GM21717 (cell line): Measurements from ENCODE around the gene PTH2R.
"Not testable (repeated sequence)": the region's sequence is repeated elsewhere in the genome, so short reads cannot be mapped to it uniquely, and the experiment has no call there.

Source experiments
- ATAC-seq: cut with Tn5 transposase; IDR thresholded peaks from one replicate; pipeline ENCODE4 v1.9.1; 2021; ENCODE audit warnings: mild to moderate bottlenecking, moderate library complexity; ENCODE audit not compliant: unreplicated experiment

Gene PTH2R, protein sequence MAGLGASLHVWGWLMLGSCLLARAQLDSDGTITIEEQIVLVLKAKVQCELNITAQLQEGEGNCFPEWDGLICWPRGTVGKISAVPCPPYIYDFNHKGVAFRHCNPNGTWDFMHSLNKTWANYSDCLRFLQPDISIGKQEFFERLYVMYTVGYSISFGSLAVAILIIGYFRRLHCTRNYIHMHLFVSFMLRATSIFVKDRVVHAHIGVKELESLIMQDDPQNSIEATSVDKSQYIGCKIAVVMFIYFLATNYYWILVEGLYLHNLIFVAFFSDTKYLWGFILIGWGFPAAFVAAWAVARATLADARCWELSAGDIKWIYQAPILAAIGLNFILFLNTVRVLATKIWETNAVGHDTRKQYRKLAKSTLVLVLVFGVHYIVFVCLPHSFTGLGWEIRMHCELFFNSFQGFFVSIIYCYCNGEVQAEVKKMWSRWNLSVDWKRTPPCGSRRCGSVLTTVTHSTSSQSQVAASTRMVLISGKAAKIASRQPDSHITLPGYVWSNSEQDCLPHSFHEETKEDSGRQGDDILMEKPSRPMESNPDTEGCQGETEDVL

GRCh38 chr2:208406474-208407451, at the start of gene PTH2R:
TSS of gene PTH2R (plus strand) at chr2:208406792. CDS start at chr2:208407044, 252 bp downstream.
- ATAC-seq, result no peak

DNA sequence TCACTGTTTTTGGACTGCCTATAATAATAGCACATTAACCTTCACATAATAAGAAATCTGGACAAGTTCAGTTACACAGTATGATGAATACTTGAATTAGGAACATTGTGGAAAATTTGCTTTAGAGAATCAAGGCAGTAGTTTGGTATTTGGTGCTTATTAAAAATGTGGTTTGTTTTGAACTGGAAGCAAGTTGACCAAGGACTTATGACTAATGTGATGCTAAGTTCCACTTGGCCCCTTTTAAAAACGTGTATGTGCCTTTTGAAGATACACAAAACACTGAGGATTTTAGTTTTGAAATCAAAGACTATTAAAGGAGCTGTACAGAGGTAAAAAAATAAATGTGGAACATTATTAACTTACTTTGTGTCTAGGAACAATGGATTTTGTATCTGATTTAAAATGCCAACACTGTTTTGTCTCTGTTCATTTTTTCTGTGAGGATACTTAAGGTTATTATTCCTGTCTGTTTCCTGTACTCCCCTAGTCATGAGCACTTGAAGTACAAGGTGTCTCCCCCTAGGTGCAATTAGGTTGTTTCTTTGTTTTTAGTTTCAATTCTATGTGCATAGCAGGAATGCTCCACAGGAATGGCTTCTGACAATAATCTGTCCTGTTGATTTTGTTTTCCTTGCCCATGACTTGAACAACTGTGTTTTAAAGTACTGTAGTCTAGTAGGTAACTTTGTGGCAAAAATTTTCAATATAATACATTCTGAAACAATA, 49.6 kb upstream of the PTH2R start:
- ATAC-seq, result no peak

DNA sequence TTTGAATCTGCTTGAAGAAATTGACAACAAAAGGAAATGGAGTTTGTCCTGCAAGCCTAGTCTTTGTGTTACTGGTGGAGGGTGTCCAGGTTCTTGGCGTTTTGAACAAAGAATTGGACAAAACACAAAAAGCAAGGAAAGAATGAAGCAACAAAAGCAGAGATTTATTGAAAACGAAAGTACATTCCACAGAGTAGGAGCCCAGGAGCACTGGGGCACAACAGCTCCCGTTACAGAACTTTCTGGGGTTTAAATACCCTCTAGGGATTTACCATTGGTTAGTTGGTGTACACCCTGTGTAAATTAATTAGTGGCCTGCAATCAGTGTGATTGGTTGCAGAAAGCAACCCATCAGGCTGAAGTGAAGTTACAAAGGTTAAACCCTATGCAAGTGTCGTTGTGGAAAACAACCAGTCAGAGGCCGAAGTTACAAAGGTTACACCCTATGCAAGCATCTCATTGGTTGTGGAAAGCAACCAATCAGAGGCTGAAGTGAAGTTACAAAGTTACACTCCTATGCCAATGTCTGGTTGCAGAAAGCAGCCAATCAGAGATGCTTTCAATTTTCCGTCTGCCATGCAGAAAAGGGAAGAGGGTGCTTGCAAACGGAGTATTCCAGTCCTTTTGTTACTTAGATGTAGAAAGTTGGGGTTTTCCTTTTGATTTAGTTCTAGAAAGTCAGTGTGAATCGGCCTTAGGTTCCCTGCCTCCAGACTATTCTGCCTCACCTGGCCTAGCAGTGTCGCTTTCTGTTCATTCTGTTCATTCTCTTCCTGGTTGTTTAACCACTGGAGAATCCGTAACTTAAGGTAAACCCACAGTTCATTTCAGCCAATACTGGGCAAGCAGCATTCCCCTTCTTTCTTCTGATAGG, 47.6 kb upstream of the PTH2R start:
- ATAC-seq, result no peak

DNA sequence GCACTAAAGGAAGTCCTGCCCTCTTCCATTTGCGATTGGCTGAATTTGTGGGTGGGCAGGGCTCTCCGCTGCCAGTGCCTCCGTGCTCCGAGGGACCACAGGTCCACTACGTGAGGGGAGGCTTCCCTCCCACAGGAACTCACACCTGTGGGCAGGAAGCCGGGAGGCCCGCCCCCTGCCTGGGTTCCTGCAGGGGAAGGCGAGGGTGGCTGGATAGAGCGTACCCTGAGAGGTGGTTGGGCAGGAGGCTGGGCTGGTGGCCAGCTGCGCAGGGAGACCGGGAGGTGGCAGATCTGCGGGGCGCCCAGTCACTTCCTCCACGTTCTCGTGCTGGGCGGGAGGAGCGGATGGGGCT, 47.0 kb upstream of the PTH2R start:
- ATAC-seq, result no peak

DNA sequence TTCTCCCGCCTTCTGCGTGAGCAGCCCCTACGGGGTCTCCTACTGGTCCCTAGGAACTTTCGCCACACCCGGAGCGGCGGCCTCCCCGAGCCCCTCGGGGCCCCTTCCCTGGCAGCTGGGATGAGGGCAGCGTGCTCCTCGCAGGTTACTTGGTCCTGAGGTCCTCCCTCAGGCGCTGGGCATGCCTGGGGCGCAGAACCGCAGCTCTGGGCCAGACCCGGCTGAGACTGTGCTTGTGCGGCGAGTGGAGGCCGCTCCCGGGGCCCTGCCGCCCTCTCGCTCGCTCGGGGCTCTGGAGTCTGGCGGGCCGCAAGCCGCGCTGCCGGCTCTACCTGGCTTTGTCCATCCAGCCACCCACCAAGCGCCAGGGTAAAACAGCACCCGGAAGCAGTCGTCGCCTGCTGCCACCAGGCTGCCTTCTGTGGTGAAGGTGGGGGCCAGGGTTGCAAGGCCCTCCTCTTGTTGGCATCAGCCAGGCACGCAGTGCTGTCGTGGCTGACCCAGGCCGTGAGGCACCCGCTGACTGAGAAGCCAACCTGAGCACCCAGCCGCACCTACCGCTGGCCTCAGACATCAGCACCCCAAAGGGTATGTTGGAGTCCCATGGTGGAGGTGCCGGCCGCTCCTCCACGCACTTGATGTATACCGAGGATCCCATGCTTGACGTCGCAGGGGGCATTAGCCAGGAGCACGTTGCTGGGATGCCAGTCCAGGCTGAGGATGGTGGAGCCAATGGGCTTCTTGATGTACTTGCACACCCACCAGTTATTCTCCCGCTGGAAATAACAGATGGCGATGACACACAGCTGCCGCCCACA, 46.1 kb upstream of the PTH2R start:
- ATAC-seq, result no peak

- no peak for ATAC-seq
These were observed 45.5 kb upstream of the PTH2R start for GRCh38 chr2:208361077-208361441.

DNA sequence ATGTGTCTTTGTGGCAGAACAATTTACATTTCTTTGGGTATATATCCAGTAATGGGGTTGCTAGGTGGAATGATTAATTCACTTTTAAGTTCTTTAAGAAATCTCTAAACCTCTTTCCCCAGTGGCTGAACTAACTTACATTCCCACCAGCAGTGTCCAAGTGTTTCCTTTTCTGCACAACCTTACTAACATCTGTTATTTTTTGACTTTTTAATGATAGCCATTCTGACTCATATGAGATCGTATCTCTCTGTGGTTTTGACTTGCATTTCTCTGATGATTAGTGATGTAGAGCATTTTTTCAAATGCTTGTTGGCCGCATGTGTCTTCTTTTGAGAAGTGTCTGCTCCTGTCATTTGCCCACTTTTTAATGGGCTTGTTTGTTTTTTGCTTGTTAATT, 43.1 kb upstream of the PTH2R start:
- ATAC-seq, result peak; percentile 41

GRCh38 chr2:208366215-208367127, 40.1 kb upstream of the PTH2R start:
- ATAC-seq, result peak; percentile 86

DNA sequence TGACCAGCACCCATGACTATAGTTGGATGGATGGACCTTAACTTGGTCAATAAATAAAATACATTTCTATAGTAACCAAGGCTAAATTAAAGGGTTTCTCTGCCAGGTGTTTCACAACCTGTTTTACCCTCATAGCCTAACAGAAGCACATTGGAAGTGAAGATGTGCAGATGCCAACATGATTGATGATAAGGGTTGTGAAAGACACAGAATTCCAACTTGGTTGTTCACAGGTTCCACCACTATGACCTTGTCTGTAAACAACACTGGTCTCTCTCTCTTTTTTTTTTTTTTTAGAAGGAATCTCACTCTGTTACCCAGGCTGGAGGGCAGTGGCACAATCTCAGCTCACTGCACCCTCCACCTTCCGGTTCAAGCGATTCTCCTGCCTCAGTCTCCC, 37.5 kb upstream of the PTH2R start:
- no peak for ATAC-seq

DNA sequence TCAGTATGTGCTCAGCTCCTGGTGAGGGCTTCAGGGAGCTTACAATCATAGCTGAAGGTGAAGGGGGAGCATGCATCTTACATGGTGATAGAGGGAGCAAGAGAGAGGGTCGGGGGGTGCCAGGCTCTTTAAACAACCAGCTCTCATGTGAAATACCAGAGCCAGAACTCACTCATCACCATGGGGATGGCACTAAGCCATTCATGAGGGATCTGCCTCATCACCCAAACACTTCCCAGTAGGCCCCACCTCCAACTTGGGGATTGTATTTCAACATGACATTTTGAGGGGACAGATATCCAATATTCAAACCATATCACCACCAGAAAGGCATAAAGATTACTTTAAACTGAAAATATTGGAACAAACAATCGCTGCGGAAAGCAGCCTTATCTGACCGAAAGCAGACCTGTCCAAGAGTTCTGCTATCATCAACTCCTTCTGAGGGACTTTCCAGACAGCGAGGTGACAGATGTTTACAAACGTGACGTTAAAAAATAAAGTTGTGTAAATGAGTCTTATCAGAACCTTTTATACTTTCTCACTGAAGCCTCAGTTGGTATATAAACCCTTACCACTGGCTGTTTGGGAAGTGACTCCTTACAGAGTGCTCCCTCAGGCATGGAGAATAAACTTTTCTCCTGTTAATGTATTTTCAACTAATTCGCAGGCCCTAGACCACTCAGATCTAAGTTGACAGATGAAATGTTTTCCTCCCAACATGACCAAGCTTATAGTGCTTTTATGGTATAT, 35.5 kb upstream of the PTH2R start:
- ATAC-seq, result no peak

- ATAC-seq, result no peak
These were observed 35.0 kb upstream of the PTH2R start for GRCh38 chr2:208371634-208371935.

DNA sequence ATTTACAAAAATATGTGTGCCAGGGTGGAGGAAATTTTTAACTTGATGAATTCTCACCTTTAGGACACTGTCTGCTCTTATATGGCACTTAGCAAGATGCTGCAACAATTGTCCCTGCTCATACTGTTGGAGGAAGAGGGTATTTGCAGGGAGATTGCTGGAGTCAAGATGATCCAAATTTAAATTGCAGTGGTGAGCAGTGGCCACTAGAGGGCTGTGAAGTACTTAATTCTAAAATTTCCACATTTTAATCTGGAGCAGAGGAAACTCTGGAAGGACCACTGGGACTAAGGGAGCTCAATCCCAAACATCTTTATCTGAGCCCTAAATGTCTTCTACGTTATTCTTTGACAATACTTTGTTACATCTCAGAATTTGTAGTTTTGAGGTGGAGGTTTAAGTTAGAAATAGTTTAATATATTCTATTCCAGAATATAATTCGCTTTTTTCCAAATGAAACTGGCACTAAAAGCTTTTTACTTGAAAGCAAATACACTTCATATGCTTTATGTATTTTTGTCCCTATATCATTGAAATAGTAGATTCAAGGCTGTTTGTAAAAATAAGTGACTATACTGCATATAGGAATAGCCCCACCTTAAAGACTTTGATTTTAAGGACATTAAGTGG, 33.0 kb upstream of the PTH2R start:
- peak; percentile 53 for ATAC-seq

DNA sequence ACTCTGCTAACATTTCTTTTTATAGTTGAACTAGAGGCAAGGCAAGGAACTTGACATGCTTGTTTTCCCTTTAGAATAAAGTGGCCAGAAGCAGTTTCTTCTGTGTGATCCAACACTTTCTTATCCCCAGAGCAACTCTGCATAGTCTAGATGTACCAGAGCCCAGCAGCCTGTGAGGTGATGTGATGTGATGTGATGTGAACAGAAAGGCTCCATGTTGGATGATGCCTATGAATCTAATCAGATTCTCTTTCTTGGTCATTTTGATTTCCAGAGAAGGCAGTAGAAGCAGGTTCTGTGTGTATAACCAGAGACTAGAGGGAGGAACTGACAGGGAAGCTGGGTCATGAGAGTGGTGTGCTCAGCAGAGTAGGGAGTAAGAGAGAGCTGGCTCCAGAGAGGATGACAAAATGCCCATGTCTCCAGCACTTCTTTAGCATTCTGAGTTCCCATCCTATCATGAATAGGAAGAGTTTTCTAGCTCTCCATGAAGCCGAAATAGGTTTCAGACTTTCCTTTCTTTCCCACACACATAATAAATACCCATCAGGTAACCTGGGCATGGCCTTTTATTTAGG, 31.0 kb upstream of the PTH2R start:
- ATAC-seq, result no peak

GRCh38 chr2:208377344-208377860, 29.2 kb upstream of the PTH2R start:
- ATAC-seq, result not testable (repeated sequence)

DNA sequence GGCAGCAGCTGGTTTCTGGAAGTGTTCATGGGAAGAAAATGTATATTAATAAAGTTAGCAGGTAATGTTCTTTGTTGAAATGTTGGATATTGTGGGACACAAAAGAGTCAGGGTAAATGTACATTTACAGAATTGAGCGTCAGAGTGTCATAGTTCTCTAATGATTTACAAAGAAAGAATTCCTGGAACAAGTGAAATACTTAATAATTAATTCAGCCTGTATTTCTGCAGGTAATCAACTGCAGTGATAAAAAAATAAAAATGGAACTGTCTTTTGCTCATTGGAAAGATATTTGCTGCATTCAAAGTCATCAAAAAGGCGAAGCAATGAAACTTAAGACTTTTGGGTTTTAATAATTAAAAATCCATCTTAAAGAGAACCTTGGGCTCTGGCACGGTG, 27.4 kb upstream of the PTH2R start:
- ATAC-seq, result no peak

DNA sequence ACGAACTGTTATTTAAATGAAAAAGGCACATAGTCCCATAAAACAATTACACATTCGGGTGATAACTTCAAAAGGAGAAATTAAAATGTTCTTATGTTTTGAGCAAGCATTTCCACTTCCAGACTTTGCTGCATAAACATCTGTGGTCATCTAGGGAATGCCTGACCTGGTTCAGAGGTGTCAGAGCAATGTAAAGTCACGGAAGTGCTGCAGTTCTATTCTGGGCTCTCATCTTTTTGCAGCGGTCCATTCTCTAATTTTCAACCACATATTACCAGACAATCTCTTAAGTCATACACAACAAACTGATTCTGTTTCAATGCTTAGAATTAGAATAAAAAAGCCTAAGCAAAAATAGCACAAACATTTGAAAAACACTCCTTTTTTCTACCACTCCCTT, 22.0 kb upstream of the PTH2R start:
- no peak for ATAC-seq

DNA sequence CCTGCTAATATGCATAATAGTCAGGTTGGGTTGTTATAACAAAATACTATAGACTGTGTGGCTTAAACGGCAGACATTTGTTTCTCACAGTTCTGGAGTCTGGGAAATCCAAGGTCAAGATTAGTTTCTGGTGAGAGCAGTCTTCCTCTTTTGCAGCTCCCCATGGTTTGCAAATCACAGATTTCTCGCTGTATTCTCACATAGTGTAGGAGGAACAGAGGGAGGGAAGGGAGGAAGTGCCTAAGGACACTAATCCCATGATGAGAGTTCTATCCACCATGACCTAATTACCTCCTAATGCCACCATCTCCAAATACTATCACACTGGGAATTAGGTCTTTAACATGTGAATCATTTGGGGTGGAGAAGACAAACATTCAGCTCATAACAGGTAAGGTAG, 20.1 kb upstream of the PTH2R start:
- ATAC-seq, result no peak
